ENCODE data around the gene CYP11A1. TPM values are rescaled to one million over a fixed set of nuclear protein-coding genes. Genes with fewer than 3 reads are reported as not detected.

The CYP11A1 gene
- total RNA-seq, 1 donor from 2014 or later = 2.4 TPM

DNA sequence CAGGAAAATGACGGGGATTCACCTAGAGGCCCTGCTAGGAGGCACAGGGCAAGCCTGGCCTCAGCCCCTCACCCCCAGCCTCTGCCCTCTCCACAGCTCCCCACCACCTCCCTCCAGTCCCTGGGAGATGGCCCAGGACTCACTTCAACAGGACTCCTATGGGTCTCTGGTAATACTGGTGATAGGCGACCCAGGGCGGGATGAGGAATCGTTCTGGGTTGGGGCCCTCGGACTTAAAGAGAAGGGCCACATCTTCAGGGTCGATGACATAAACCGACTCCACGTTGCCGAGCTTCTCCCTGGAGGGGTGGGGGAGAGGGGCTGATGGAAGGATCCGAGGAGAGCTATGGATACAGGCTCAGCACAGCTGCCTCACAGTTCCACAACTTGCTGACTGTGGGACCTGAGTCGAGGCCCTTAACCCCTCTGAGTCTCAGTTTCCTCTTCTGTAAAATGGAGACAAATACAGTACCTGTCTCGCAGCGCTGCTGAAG is 19.6 kb downstream of the CYP11A1 start:
- no peak for DNase-seq (ENCODE audit: low spot score)

DNA sequence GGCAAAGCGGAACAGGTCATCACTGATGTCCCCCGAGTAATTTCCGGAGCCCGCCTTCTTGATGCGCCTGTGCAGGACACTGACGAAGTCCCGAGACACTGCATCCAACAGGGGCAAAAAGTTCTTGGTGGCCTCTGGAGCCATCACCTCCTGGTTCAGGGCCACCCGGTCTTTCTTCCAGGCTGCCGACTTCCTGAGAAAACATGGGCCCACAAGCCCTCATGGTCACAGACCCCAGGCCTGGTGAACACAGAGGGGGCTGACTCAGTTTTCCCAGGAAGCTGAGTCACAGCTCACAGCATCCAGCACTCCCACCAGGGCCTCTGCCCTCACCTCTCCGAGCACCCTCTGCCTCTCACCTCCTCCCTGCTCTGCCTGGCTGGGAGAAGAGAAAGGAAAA is 22.4 kb downstream of the CYP11A1 start:
- DNase-seq (ENCODE audit: low spot score) = no peak

GRCh38 chr15:74343797-74344127 is 23.7 kb downstream of the CYP11A1 start:
- DNase-seq (ENCODE audit: low spot score) = no peak

GRCh38 chr15:74343127-74343796 is 24.2 kb downstream of the CYP11A1 start:
- no peak for DNase-seq (ENCODE audit: low spot score)

- no peak for DNase-seq (ENCODE audit: low spot score)
These were observed 27.3 kb downstream of the CYP11A1 start for GRCh38 chr15:74340150-74340549.

DNA sequence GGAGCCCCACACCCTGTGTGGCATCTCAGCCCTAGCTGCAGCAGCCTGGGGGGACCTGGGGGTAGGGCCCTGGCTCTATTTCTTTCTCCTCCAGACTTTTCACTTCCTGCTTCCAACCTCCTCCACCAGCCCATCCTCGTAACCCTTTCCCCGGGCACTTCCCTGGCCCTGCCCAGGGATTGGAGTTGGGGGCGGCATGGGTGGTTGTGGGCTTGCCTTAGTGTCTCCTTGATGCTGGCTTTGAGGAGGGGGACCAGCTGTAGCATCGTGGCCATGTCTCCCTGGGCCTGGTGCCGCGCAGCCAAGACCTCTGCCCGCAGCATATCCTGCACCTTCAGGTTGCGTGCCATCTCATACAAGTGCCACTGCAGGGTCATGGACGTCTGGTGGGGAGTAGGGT is 28.1 kb downstream of the CYP11A1 start:
- DNase-seq (ENCODE audit: low spot score) = no peak

GRCh38 chr15:74338676-74339075 is 28.8 kb downstream of the CYP11A1 start:
- no peak for DNase-seq (ENCODE audit: low spot score)

GRCh38 chr15:74337607-74338211 is 29.7 kb downstream of the CYP11A1 start:
- no peak for DNase-seq (ENCODE audit: low spot score)

- DNase-seq (ENCODE audit: low spot score) = no peak
These were observed 30.3 kb downstream of the CYP11A1 start for GRCh38 chr15:74337146-74337545.

DNA sequence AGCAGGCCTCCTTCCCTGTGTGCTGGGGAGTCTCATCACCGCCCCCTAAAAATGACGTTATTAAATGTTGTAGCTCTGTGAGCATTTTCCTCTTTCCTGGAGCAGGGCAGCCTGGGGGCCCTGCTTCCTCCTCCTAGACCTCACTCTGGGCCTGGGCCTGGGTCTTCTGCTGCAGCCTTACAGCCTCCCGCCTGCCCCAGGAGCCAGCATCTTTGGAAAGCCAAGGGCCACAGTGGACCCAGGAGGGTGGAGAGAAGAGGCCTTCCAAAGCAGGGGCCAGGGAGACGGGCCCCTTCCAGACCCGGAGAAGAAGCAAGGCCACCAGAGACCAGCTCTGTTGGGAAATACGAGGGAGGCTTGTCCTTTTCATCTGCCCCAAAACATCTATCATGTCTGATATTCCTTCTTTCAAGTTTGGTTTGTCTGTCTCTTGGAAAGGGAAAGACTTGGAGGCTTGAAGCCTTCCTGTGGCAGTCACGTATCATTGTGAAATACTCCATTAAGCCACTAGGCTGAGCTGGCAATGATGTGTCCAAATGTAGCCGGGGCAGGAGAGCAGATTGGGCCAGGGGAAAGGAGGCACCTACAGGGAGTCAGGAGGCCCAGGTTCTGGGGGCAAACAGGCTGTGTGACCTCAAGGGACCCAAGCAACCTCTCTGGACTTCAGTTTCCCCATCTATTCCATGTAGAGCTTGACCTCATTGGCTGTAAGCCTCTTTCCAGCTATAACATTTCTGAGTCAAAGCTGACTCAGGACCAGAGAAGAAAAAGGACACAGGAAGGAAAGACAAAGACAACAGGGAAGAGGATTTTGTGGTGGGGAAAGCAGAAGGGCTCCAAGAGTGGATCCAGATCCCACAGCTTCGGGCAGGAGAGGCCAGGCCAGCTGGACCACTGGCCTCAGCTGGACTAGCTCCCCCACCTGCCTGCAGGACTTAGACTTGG is 31.1 kb downstream of the CYP11A1 start:
- DNase-seq (ENCODE audit: low spot score) = no peak

DNA sequence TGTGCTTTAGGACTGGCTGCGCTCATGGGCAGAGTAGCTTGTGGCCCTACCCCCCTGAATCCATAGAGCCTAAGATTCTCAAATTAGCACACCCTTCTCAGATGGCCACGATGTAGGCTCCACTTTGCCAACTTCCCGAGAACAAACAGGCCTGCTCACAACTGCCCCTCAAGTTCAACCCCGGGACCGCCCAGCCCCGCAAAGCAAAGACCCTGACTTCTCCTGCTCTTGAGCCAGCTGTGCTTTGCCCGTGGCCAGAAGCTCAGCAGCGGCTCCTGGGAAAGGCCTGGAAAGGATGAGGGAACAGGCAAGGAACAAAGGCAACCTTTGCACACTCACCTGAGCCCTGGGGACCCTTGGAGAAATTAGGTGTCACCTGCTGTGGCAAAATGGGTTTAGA is 32.0 kb downstream of the CYP11A1 start:
- no peak for DNase-seq (ENCODE audit: low spot score)

DNA sequence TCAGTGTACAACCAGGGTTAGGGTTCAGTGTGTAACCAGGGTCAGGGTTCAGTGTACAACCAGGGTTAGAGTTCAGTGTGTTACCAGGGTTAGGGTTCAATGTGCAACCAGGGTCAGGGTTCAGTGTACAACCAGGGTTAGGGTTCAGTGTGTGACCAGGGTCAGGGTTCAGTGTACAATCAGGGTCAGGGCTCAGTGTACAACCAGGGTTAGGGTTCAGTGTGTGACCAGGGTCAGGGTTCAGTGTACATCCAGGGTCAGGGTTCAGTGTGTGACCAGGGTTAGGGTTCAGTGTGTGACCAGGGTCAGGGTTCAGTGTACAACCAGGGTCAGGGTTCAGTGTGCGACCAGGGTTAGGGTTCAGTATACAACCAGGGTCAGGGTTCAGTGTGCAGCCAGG is 33.3 kb downstream of the CYP11A1 start:
- no peak for DNase-seq (ENCODE audit: low spot score)

DNA sequence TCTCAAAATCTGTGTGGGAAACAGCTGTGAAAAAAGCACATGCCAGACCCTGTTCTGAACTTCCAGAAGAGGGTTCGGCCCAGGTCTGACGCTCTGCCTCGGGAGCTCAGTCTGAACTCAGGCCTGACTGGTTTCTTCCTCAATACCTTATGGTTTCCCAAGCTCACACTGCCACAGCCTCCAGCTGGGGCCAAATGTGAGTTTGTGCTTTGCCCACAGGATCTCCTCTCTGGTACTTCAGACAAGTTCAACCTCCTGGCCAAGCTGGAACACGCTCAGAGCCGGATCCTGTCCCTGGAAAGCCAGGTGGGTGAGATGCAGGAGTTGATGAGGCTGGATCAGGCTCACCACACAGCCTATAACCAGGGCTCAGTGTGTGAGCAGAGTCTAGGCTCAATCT is 33.8 kb downstream of the CYP11A1 start:
- no peak for DNase-seq (ENCODE audit: low spot score)

- no peak for DNase-seq (ENCODE audit: low spot score)
These were observed 34.4 kb downstream of the CYP11A1 start for GRCh38 chr15:74333093-74333492.

DNA sequence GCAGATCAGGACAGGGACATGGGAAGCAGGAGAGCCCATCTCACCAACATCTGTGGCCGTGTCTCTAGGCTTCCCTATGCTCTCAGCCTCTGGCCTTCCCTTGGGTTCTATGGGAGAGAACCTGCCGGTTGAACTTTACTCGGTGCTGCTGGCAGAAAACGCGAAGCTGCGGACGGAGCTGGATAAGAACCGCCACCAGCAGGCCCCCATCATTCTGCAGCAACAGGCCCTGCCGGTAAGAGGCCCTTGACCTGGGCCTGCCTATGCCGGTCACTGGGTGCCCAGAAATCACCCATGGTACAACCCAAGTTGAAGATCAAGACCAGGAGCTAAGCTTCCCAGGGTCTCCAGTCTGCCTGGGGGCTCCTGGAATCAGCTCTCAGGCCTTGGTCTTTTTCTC is 34.8 kb downstream of the CYP11A1 start:
- no peak for DNase-seq (ENCODE audit: low spot score)

DNA sequence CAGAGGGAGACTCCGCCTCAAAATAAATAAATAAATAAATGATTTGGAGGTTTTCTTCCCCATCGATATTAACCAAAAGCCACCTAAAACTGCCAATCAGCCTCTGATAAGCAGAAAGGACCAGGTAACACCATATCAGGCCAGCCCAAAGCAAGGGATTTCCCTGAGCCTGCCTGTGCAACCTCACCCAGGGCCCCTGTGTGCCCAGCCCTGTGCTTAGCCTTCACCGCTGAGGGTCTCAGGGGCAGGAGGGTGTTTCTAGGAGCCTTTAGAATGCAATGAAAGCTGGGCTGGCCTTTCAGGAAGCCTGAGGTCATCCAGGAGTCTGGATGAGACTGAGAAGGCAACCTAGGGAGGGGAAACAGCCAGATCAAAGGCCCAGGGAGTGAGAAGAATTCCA is 35.4 kb downstream of the CYP11A1 start:
- no peak for DNase-seq (ENCODE audit: low spot score)

- DNase-seq (ENCODE audit: low spot score) = no peak
These were observed 36.5 kb downstream of the CYP11A1 start for GRCh38 chr15:74330861-74331408.

- DNase-seq (ENCODE audit: low spot score) = no peak
These were observed 39.0 kb downstream of the CYP11A1 start for GRCh38 chr15:74328331-74329056.

DNA sequence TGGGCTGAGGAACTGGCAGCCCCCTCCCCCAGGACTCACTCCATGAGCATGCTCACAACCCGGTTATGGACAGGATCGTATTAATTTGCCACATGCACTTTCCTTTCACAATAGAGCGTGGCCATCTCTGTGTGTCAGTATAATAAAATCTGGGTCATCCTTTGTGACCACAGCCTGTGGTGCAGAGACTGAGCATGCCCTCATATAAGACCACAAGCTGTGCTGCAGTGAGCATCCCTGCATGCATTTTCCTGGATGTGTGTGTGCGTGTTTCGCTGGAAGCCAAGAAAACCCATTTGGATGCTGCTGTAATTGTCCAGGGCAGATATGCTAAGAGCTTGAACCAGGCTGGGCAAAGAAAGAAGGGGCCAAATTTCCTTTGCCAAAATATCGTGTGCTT is 39.7 kb downstream of the CYP11A1 start:
- DNase-seq (ENCODE audit: low spot score) = no peak

GRCh38 chr15:74326746-74327145 is 40.7 kb downstream of the CYP11A1 start:
- DNase-seq (ENCODE audit: low spot score) = no peak

GRCh38 chr15:74324714-74325113 is 42.7 kb downstream of the CYP11A1 start:
- DNase-seq (ENCODE audit: low spot score) = no peak
